Measurements from ENCODE around the gene ZDHHC5.
"Not testable (repeated sequence)": the region's sequence is repeated elsewhere in the genome, so short reads cannot be mapped to it uniquely, and the experiment has no call there.

The ZDHHC5 gene

GRCh38 chr11:57663975-57664374 is 3.9 kb upstream of the ZDHHC5 start:
- DNase-seq: no peak

GRCh38 chr11:57667117-57667735 is 688 bp upstream of the ZDHHC5 start:
- peak in 55 of 56 donors; percentile 87 to 100 (median 97) for DNase-seq

GRCh38 chr11:57668434-57668782 is 494 bp downstream of the ZDHHC5 start:
- peak in 5 of 56 donors; percentile 34 to 58 (median 38) for DNase-seq

GRCh38 chr11:57674251-57674650 is 6.3 kb downstream of the ZDHHC5 start:
- DNase-seq: no peak

- DNase-seq: no peak
Observed at GRCh38 chr11:57675176-57675941, 7.4 kb downstream of the ZDHHC5 start.

- no peak for DNase-seq
Observed at GRCh38 chr11:57679396-57679795, 11.5 kb downstream of the ZDHHC5 start.

- DNase-seq: no peak
Observed at GRCh38 chr11:57680552-57680874, 12.6 kb downstream of the ZDHHC5 start.

- DNase-seq: no peak
Observed at GRCh38 chr11:57681168-57681567, 13.3 kb downstream of the ZDHHC5 start.

- DNase-seq: not testable (repeated sequence)
Observed at GRCh38 chr11:57690474-57690873, 22.6 kb downstream of the ZDHHC5 start.

GRCh38 chr11:57698843-57699365 is 31.0 kb downstream of the ZDHHC5 start:
- no peak for DNase-seq

- no peak for DNase-seq
Observed at GRCh38 chr11:57699813-57700212, 31.9 kb downstream of the ZDHHC5 start.

- DNase-seq: no peak
Observed at GRCh38 chr11:57700425-57700824, 32.5 kb downstream of the ZDHHC5 start.

GRCh38 chr11:57703341-57703740 is 35.4 kb downstream of the ZDHHC5 start:
- no peak for DNase-seq

GRCh38 chr11:57704932-57705331 is 37.0 kb downstream of the ZDHHC5 start:
- peak in 5 of 56 donors; percentile 4 to 28 (median 6) for DNase-seq

- not testable (repeated sequence) for DNase-seq
Observed at GRCh38 chr11:57705432-57705831, 37.5 kb downstream of the ZDHHC5 start.

GRCh38 chr11:57709802-57710367 is 42.0 kb downstream of the ZDHHC5 start:
- no peak for DNase-seq

- DNase-seq: peak in 33 of 56 donors; percentile 38 to 91 (median 76)
Observed at GRCh38 chr11:57711414-57712255, 43.7 kb downstream of the ZDHHC5 start, which contains the start of gene MED19. Gene MED19 (minus strand): TSS chr11:57712215. CDS start chr11:57712179, 36 bp downstream.

- DNase-seq: peak; percentile 68 to 99 (median 94)
Observed at GRCh38 chr11:57712256-57713150, 44.6 kb downstream of the ZDHHC5 start, which contains the start of gene TMX2. Gene TMX2 (plus strand): TSS chr11:57712593. CDS start chr11:57712619, 26 bp downstream.

- no peak for DNase-seq
Observed at GRCh38 chr11:57713835-57714234, 45.9 kb downstream of the ZDHHC5 start.

GRCh38 chr11:57716726-57717125 is 48.8 kb downstream of the ZDHHC5 start:
- DNase-seq: not testable (repeated sequence)

Measured in nucleus accumbens (tissue), 56 donors.